Neuronal stem cell (in vitro differentiated cells): Measurements from ENCODE around the gene PARP1.

Experiments used
- DNase-seq: peaks from one replicate; pipeline ENCODE4 v3.0.0-alpha.2; 2013; ENCODE audit warnings: low spot score
- H2AFZ ChIP-seq: one replicate; pipeline ENCODE4 v1.6.1; 2013; ENCODE audit warnings: mild to moderate bottlenecking, low read length, inconsistent platforms
- H2AK5ac ChIP-seq: 2 replicates; pipeline ENCODE4 v1.6.1; 2013; ENCODE audit warnings: low read depth, mild to moderate bottlenecking, inconsistent platforms, low read length, moderate library complexity, mixed read lengths
- H2BK120ac ChIP-seq: 2 replicates; pipeline ENCODE4 v1.6.1; 2013; ENCODE audit warnings: low read depth, mild to moderate bottlenecking, inconsistent platforms, low read length, moderate library complexity, mixed read lengths
- H2BK12ac ChIP-seq: one replicate; pipeline ENCODE4 v1.6.1; 2013; ENCODE audit warnings: low read length, inconsistent platforms
- H2BK15ac ChIP-seq: 2 replicates; pipeline ENCODE4 v1.6.1; 2013; ENCODE audit warnings: mild to moderate bottlenecking, low read length, inconsistent platforms, mixed read lengths
- H2BK5ac ChIP-seq: one replicate; pipeline ENCODE4 v1.6.1; 2013; ENCODE audit warnings: inconsistent platforms, mild to moderate bottlenecking, low read length, moderate library complexity
- H3K14ac ChIP-seq: one replicate; pipeline ENCODE4 v1.6.1; 2013; ENCODE audit warnings: low read length, inconsistent platforms
- H3K18ac ChIP-seq: 2 replicates; pipeline ENCODE4 v1.6.1; 2013; ENCODE audit warnings: low read length, inconsistent platforms
- H3K23ac ChIP-seq: 2 replicates; pipeline ENCODE4 v1.6.1; 2013; ENCODE audit warnings: low read depth, mild to moderate bottlenecking, mixed read lengths, low read length, inconsistent platforms; ENCODE audit not compliant: poor library complexity
- H3K27ac ChIP-seq: replicated peaks from 3 replicates; pipeline ENCODE4 v1.5.1; 2013; ENCODE audit warnings: low read length, inconsistent platforms
- H3K27me3 ChIP-seq, 3 experiments: 2 replicates each; pipeline ENCODE4 v1.6.1; 2013; ENCODE audit warnings: low read length in 3 of 3, mild to moderate bottlenecking in 2 of 3, inconsistent platforms in 1 of 3, low read depth in 1 of 3, mixed read lengths in 1 of 3, moderate library complexity in 1 of 3; ENCODE audit not compliant: control insufficient read depth in 3 of 3, insufficient read depth in 3 of 3
- H3K36me3 ChIP-seq, 2 donors: replicated peaks in 1 of 2; 2 replicates each; pipeline ENCODE4 v1.6.1; 2013; ENCODE audit warnings: low read length in 2 of 2; ENCODE audit not compliant: control insufficient read depth in 2 of 2, insufficient read depth in 2 of 2
- H3K4ac ChIP-seq: 2 replicates; pipeline ENCODE4 v1.6.1; 2013; ENCODE audit warnings: inconsistent platforms, mild to moderate bottlenecking, low read length, moderate library complexity
- H3K4me1 ChIP-seq, 2 donors: 1 replicate in 1 of 2; 2 replicates in 1 of 2; pipeline ENCODE4 v1.6.1; 2013; ENCODE audit warnings: low read length in 2 of 2, low read depth in 1 of 2; ENCODE audit not compliant: control insufficient read depth in 2 of 2, insufficient read depth in 1 of 2
- H3K4me2 ChIP-seq: one replicate; pipeline ENCODE4 v1.6.1; 2013; ENCODE audit warnings: mild to moderate bottlenecking, low read length, inconsistent platforms; ENCODE audit not compliant: insufficient read depth, poor library complexity, severe bottlenecking
- H3K4me3 ChIP-seq, 2 donors: 2 replicates each; pipeline ENCODE4 v1.5.1; 2013; ENCODE audit warnings: low read length in 2 of 2, mild to moderate bottlenecking in 2 of 2, inconsistent platforms in 1 of 2, moderate library complexity in 1 of 2
- H3K79me1 ChIP-seq: one replicate; pipeline ENCODE4 v1.6.1; 2013; ENCODE audit warnings: low read depth, mild to moderate bottlenecking, inconsistent platforms, low read length, moderate library complexity
- H3K9ac ChIP-seq: one replicate; pipeline ENCODE4 v1.6.1; 2013; ENCODE audit warnings: mild to moderate bottlenecking, low read depth, low read length, inconsistent platforms; ENCODE audit not compliant: poor library complexity
- H3K9me3 ChIP-seq, 2 donors: replicated peaks in 1 of 2; 2 replicates each; pipeline versions ENCODE3 to v1.6.1; 2013; ENCODE audit warnings: low read length in 2 of 2, mild to moderate bottlenecking in 2 of 2, inconsistent platforms in 1 of 2, low read depth in 1 of 2, mixed read lengths in 1 of 2, moderate library complexity in 1 of 2; ENCODE audit not compliant: control insufficient read depth in 2 of 2, insufficient read depth in 1 of 2
- H4K8ac ChIP-seq: one replicate; pipeline ENCODE4 v1.6.1; 2013; ENCODE audit warnings: low read depth, mild to moderate bottlenecking, inconsistent platforms, low read length, moderate library complexity
- H4K91ac ChIP-seq: one replicate; pipeline ENCODE4 v1.6.1; 2013; ENCODE audit warnings: low read length, low read depth, mild to moderate bottlenecking, inconsistent platforms; ENCODE audit not compliant: poor library complexity
- WGBS, 2 donors: extraction: QIAGEN DNeasy Blood & Tissue Kit; methylation state at CpG; one replicate each; pipeline ENCODE4 v1.1.7; 2013; ENCODE audit warnings: missing lambda C conversion rate in 2 of 2, mixed read lengths in 1 of 2; ENCODE audit not compliant: insufficient read length in 2 of 2, insufficient replicate concordance in 1 of 2; ENCODE audit errors: extremely low coverage in 2 of 2; 5-methylcytosine and 5-hydroxymethylcytosine counted together

The PARP1 gene

DNA sequence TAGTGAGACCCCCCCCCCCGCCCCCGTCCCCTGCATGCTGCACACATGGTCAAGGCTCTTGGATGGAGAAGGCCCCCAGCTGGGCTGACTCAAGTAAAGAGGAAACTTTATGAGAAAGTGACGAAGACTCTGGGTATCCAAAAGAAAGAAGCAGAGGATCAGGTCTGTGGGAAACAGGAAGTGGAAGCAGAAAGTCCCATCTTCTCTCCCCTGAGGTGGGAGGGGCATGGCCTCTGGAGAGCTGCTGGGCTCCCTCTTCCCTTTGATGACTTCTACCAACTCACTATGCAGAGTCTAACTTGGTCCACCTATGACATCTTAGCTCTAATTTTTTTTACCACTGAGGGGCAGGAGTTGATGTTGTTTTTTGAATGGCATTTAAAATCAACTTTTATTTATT is 56.2 kb downstream of the PARP1 start:
- H3K36me3 ChIP-seq: peaks cover 2 to 9% of the 10 kb centered on the region in 2 donors
- H3K27me3 ChIP-seq: no peaks in the 10 kb centered on the region
- H2BK120ac ChIP-seq: no peak overlapping the region
- H3K79me1 ChIP-seq: no peaks in the 10 kb centered on the region
- no peak overlapping the region for H2AFZ ChIP-seq
- H2AK5ac ChIP-seq: no peak overlapping the region
- DNase-seq: no peak
- no peak overlapping the region for H3K4ac ChIP-seq
- H3K4me2 ChIP-seq: no peak overlapping the region
- no peak overlapping the region for H4K8ac ChIP-seq
- no peak overlapping the region for H3K18ac ChIP-seq
- no peak overlapping the region for H3K27ac ChIP-seq
- H3K23ac ChIP-seq: no peak overlapping the region
- H4K91ac ChIP-seq: no peak overlapping the region
- H3K4me3 ChIP-seq: no peak overlapping the region
- WGBS, 2 donors: no CpG with 5 or more reads among the region's 3 CpGs
- no peak overlapping the region for H2BK5ac ChIP-seq
- H3K9ac ChIP-seq: no peak overlapping the region
- peaks cover 5 to 10% of the 10 kb centered on the region in 2 donors for H3K4me1 ChIP-seq
- no peak overlapping the region for H3K14ac ChIP-seq
- H3K9me3 ChIP-seq: no peaks in the 10 kb centered on the region
- H2BK12ac ChIP-seq: no peak overlapping the region
- no peak overlapping the region for H2BK15ac ChIP-seq

DNA sequence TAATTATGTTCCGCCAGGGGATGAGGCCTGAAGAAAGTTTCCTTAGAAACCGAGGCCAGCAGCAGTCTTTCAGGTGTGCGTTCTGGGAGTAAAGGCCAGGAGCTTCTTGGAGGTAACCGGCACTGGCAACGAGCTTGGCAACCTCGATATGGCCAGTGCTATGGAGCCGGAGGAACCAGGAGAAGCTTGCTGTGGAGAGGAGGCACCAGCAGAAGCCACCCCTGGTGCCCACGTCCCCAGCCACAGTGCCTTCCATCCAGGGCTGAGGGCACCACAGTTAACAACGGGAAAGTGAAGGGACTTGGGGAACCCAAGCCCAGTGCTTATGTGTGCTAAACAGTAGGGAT is 57.4 kb downstream of the PARP1 start:
- Histone ChIP-seq H2BK15ac (peak overlapping the region; percentile 94), H3K14ac (no peak overlapping the region), H3K36me3 (no peaks in the 10 kb centered on the region), H3K23ac (no peak overlapping the region), H4K8ac (no peak overlapping the region), H3K27ac (peak overlapping the region; percentile 33), H3K4ac (peak overlapping the region; percentile 29), H3K79me1 (no peaks in the 10 kb centered on the region), H2BK12ac (no peak overlapping the region), H3K4me2 (no peak overlapping the region), H2BK120ac (no peak overlapping the region), H2AK5ac (no peak overlapping the region), H3K18ac (peak overlapping the region; percentile 92), H3K9ac (no peak overlapping the region), H4K91ac (no peak overlapping the region), H3K27me3 (no peaks in the 10 kb centered on the region), H3K4me1 (peaks cover 5 to 10% of the 10 kb centered on the region in 2 donors), H3K9me3 (no peaks in the 10 kb centered on the region), H2AFZ (peak overlapping the region; percentile 82), H2BK5ac (no peak overlapping the region), H3K4me3 (no peak overlapping the region)
- no CpG with 5 or more reads among the region's 9 CpGs for WGBS, 2 donors
- DNase-seq: no peak

DNA sequence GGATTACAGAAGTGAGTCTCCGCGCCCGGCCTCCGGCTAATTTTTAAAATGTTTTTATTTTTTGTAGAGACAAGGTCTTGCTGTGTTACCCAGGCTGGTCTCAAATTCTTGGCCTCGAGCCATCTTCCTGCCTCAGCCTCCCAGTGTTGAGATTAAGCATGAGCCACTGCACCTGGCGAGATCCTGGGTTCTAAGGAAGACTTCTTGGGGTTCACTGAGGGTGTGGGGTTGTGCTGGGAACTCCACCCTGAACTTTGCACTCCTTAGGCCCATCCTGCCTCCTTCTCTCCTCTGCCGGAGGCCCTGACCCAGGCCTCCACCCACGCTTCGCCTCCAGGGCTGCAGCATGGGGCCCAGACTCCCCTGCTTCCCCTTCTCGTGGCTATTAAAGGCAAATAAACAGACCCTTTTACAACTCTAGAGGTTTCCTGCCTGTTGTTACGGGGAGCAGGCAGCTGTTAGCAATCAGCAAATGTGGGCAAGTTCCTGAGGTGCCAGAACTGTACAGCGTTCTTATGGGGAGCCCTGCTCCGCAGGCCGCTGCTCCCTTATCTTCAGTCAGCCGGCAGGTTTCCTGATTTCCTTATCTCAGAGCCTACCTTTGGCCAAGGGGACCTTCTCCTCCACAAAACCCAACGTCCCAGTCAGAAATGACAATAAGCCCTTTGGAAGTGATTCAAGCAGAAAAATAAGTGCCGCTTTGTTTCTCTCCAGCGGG is 57.9 kb downstream of the PARP1 start:
- no peak overlapping the region for H4K8ac ChIP-seq
- H3K4me1 ChIP-seq: peaks cover 5 to 10% of the 10 kb centered on the region in 2 donors
- H3K4ac ChIP-seq: no peak overlapping the region
- H2BK120ac ChIP-seq: no peak overlapping the region
- no peaks in the 10 kb centered on the region for H3K27me3 ChIP-seq
- H3K9me3 ChIP-seq: no peaks in the 10 kb centered on the region
- no peak overlapping the region for H3K9ac ChIP-seq
- no peaks in the 10 kb centered on the region for H3K79me1 ChIP-seq
- H2BK5ac ChIP-seq: peak overlapping the region; percentile 44
- WGBS, 2 donors: no CpG with 5 or more reads among the region's 18 CpGs
- H3K4me3 ChIP-seq: no peak overlapping the region
- H3K14ac ChIP-seq: no peak overlapping the region
- H3K4me2 ChIP-seq: no peak overlapping the region
- H3K23ac ChIP-seq: no peak overlapping the region
- peak overlapping the region; percentile 82 for H2AFZ ChIP-seq
- no peak overlapping the region for H2BK12ac ChIP-seq
- no peak overlapping the region for H4K91ac ChIP-seq
- H2BK15ac ChIP-seq: no peak overlapping the region
- no peak for DNase-seq
- H3K18ac ChIP-seq: peak overlapping the region; percentile 38
- no peak overlapping the region for H2AK5ac ChIP-seq
- H3K36me3 ChIP-seq: no peaks in the 10 kb centered on the region
- H3K27ac ChIP-seq: peak overlapping the region; percentile 33

DNA sequence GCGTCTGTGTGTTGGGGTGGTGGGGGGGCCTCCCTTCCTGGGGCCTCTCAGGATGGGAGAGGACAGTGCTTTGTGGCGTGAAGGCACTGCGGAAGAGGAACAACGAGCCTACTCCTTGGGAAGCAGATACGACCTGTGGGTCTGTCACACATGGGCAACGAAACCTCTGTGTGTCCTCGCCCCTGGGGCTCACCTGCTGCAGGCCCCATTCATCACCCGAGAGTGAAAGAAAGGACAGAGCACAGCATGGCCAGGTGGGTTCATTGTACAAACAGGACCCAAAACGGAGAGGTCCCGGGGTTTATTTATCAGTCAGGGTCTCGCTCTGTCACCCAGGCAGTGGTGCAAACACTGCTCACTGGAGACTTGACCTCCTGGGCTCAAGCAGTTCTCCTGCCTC is 58.8 kb downstream of the PARP1 start:
- no peak overlapping the region for H3K27ac ChIP-seq
- peak overlapping the region; percentile 68 for H2AK5ac ChIP-seq
- H4K8ac ChIP-seq: no peak overlapping the region
- no peaks in the 10 kb centered on the region for H3K27me3 ChIP-seq
- H3K4me3 ChIP-seq: no peak overlapping the region
- H3K14ac ChIP-seq: no peak overlapping the region
- no peak overlapping the region for H3K4me2 ChIP-seq
- H3K9me3 ChIP-seq: no peaks in the 10 kb centered on the region
- no peak for DNase-seq
- no peak overlapping the region for H2BK12ac ChIP-seq
- H3K4ac ChIP-seq: no peak overlapping the region
- peak overlapping the region; percentile 19 for H2BK15ac ChIP-seq
- H2BK5ac ChIP-seq: no peak overlapping the region
- no peaks in the 10 kb centered on the region for H3K36me3 ChIP-seq
- H3K18ac ChIP-seq: peak overlapping the region; percentile 84
- H3K79me1 ChIP-seq: no peaks in the 10 kb centered on the region
- H3K4me1 ChIP-seq: peaks cover 5 to 10% of the 10 kb centered on the region in 2 donors
- H2AFZ ChIP-seq: peak overlapping the region; percentile 72
- H2BK120ac ChIP-seq: no peak overlapping the region
- WGBS, 2 donors: no CpG with 5 or more reads among the region's 11 CpGs
- no peak overlapping the region for H3K9ac ChIP-seq
- no peak overlapping the region for H4K91ac ChIP-seq
- H3K23ac ChIP-seq: no peak overlapping the region
